GM12864 (cell line): ENCODE measurements around the gene DBX1.

Experiments
- DNase-seq: peaks from one replicate; pipeline ENCODE4 v3.0.0-alpha.2; 2011; ENCODE audit warnings: low read depth
- H3K4me3 ChIP-seq: 2 replicates; pipeline ENCODE4 v1.5.1; 2011; ENCODE audit warnings: mild to moderate bottlenecking, low read depth, low read length, control low read depth
- CTCF ChIP-seq: IDR thresholded peaks from 2 replicates; pipeline ENCODE4 v1.5.1; 2011; ENCODE audit warnings: low read depth, mild to moderate bottlenecking, moderate library complexity, low read length, control low read depth, inconsistent platforms; ENCODE audit errors: missing control alignments

Gene DBX1

GRCh38 chr11:20155683-20156279 is 4.5 kb downstream of the DBX1 start:
- H3K4me3 ChIP-seq, result no peak overlapping the region
- no peak for DNase-seq
- TF ChIP-seq CTCF, result no peak

GRCh38 chr11:20154381-20154780 is 5.9 kb downstream of the DBX1 start:
- H3K4me3 ChIP-seq, result no peak overlapping the region
- TF ChIP-seq CTCF, result no peak
- DNase-seq, result no peak

GRCh38 chr11:20138707-20139106 is 21.6 kb downstream of the DBX1 start:
- H3K4me3 ChIP-seq, result no peak overlapping the region
- TF ChIP-seq CTCF, result no peak
- DNase-seq, result no peak

- DNase-seq, result no peak
- H3K4me3 ChIP-seq, result no peak overlapping the region
- no peak for TF ChIP-seq CTCF
These were observed 22.6 kb downstream of the DBX1 start for GRCh38 chr11:20137637-20138036.

- no peak for DNase-seq
- H3K4me3 ChIP-seq, result no peak overlapping the region
- TF ChIP-seq CTCF, result no peak
These were observed 25.1 kb downstream of the DBX1 start for GRCh38 chr11:20134991-20135736.

GRCh38 chr11:20132667-20133039 is 27.6 kb downstream of the DBX1 start:
- no peak for DNase-seq
- no peak for TF ChIP-seq CTCF
- H3K4me3 ChIP-seq, result no peak overlapping the region
